T-helper 2 cell treated with Interferon-gamma antibody and Interleukin-4, amounts not matched to agents 100 ng/mL and 5 ng/mL, for 36 hours (primary cell): ENCODE results near the gene BST1. TPM values are rescaled to one million over a fixed set of nuclear protein-coding genes. Genes with fewer than 3 reads are reported as not detected.

Experiments
- intact Hi-C: fragments of 100-400 bp; cut with micrococcal nuclease; formaldehyde crosslinking; loops from one replicate; pipeline ENCODE4 v1.15.1; 2023
- total RNA-seq: library from RNA; stranded (reverse); gene quantifications from 2 replicates; pipeline ENCODE4 v1.2.3, GENCODE V29; 2022

BST1 gene
- total RNA-seq, 1 donor from 2014 or later: 1.5 TPM

DNA sequence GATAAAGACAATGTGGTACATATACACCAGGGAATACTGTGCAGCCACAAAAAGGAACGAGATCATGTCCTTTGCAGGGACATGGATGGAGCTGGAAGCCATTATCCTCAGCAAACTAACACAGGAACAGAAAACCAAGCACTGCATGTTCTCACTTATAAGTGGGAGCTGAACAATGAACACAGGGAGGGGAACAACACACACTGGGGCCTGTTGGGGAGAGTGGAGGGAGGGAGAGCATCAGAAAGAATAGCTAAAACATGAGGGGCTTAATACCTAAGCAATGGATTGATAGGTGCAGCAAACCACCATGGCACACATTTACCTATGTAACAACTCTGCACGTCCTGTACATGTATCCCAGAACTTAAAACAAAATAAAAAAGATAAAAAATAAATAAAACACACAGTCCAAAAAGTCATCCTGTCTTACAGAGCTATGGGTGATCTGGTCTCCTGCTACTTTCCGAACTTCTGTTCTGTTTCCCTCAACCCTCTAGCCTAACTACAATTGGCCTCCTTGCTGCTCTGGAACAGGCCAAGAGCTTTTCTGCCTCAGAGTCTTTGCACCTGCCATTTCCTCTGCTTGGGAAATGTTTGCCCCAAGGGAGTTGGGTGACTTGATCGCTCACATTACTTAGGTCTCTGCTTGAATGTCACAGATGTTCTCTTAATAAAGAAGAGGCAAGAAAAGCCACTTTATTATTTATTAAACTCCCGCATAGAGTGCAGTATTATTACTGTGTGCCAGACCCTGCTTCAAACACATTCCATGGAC is 74.2 kb downstream of the BST1 start:
- intact Hi-C loops: loop anchor here (5.0 kb wide), 4 partner anchors 95 to 775 kb away; partner anchors contain the start of genes CPEB2 and FAM200B

DNA sequence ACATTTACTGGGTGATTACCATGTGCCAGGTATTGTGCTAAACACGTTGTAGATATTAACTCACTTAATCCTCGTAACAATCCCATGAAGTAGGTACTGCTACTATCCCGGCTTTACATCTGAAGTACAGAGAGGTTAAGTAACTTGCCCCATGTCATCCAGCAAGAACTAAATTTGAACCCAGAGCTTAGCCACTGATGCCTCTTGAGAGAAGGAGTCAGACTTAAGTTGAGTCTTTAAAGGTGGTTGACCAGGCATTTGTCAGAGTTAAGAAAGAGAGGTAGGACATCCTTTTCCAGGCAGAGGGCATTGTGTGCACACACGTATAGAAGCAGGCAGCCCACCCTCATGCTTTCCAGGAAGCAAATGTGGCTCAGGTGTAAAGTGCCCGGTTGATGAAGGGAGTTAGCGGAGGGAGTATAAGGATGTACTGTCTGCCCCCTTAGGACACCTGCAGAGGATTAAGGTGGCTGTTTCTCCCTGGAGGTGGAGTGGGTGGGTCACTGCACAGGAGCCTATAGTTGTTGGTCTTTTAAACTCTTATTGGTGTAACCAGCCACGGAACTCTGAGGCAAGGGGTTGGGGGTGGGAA is 74.9 kb downstream of the BST1 start:
- intact Hi-C loops: loop anchor here (5.0 kb wide), 4 partner anchors 95 to 775 kb away; partner anchors contain the start of genes CPEB2 and FAM200B

DNA sequence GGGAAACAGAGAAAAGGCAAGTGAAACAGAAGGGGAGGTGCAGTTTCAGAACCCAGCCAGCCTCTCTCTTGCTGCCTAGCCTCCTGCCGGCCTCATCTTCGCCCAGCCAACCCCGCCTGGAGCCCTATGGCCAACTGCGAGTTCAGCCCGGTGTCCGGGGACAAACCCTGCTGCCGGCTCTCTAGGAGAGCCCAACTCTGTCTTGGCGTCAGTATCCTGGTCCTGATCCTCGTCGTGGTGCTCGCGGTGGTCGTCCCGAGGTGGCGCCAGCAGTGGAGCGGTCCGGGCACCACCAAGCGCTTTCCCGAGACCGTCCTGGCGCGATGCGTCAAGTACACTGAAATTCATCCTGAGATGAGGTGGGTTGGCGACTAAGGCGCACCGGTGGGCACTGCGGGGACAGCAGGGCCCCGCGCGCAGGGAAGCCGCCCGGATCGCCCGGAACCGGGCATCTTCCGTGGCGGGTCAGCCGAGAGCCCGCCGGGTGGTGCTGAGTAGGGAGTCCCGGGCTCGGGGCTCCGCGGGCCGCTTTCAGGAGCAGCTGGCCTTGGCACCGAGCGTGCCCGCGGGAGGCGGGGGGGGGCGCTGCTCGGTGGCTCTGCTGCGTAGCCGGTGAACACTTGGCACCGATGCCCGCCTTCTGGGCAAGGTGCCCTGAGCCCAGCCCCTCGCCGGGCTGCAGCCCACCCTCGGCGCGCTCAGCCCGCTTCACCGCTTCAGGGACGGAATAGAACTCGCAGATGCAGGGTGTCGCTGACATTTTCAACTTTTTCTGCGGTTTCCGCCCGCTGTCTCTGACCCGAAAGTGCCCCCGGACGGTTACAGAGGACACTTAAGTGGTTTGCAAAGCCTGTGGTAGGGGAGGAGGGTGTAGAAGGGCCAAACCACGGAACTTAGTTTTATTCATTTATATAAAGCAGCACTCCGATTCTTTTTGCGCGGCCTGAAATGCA is 75.7 kb downstream of the BST1 start, which contains the start of gene CD38:
CD38 (plus strand) TSS at position 40 of the 953 bp plus-strand sequence; CDS start at position 127, 87 bp downstream.
- intact Hi-C loops: loop anchor here (1.0 to 5.0 kb wide), 8 partner anchors 7 to 776 kb away; partner anchors contain the start of genes CPEB2 and FAM200B

DNA sequence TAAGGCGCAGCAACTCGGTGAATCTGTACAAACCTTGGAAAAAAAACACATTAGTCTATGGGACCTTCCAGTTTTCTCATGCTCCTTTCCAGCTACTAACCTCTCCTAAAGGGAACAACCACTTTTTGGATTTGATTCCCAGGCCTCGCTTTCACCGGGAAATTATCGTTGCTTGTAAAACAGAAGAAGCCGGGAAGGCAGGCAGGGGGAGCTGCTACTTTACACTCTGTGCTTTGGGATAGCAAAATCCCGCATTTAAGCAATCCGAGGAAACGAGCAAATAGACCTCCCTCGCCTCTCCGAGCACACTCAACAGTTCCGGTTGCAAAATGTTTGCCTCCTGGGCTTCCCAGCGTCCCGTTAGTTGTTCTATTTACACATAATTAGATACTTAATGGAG is 76.4 kb downstream of the BST1 start:
- intact Hi-C loops: loop anchor here (1.0 to 5.0 kb wide), 8 partner anchors 8 to 777 kb away; partner anchors contain the start of genes CPEB2 and FAM200B

DNA sequence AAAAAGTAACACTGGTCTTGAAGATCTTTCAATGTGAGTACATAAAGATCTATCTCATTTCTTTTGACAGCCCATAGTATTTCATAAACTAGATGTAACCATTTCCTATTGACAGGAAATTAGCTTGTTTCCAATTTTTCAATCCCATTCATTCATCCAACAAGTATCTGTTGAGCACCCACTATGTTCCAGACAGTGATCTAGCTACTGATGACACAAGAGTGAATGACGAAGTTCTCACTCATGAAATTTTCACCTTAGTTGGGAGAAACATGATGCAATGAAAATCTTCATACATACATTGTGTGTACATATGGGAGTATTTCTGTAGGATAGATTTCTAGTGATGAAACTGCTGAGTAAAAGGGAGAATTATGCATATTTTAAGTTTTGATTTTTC is 76.9 kb downstream of the BST1 start:
- intact Hi-C loops: loop anchor here (1.0 to 5.0 kb wide), 8 partner anchors 9 to 778 kb away; partner anchors contain the start of genes CPEB2 and FAM200B

DNA sequence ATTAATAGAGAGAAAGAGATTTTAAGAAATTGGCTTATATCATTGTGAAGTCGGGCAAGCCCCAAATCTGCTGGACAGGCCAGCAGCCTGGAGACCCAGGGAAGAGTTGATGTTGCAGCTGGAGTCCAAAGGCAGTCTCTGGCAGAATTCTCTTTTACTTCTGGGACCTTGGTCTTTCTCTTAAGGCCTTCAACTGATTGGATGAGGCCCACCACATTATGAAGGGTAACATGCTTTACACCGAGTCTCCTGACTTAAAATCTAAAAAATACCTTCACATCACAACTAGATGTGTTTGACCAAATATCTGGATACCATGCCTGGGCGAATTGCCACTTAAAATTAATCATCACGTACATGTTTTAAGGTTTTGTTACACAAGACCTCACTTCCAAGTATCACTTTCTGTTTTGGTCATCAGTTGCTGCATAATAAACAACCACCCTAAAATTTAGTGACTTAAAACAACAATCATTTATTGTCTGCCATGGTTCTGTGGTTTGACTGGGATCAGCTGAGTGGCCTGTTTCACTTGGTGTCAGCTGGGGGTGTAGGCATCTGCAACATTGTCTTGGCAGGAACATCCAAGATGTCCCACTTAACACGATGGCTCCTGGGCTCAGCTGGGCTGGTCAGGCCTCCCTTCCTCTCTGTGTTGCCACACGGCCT is 78.7 kb downstream of the BST1 start:
- intact Hi-C loops: no loop called here

Other genes starting within 250 kb of the BST1 start
- not detected in 2 replicates for gene CC2D2A, start 233.2 kb upstream of the BST1 start, total RNA-seq
- gene FBXL5, start 47.7 kb upstream of the BST1 start, total RNA-seq: 34.8 and 37.3 TPM in 2 replicates
- gene FAM200B, start 21.2 kb upstream of the BST1 start, total RNA-seq: 10.7 and 11.0 TPM in 2 replicates
- 176 and 178 TPM in 2 replicates for gene CD38, start 75.3 kb downstream of the BST1 start, total RNA-seq
- not detected in 2 replicates for gene FGFBP1, start 235.7 kb downstream of the BST1 start, total RNA-seq